Measurements from ENCODE around the gene EIF3K. TPM values are rescaled to one million over a fixed set of nuclear protein-coding genes. Genes with fewer than 3 reads are reported as not detected.

Gene EIF3K
- total RNA-seq, 2 donors from 2014 or later: 303 to 334 TPM

GRCh38 chr19:38683393-38684077 lies 64.5 kb downstream of the EIF3K start:
- Histone ChIP-seq H3K9ac (ENCODE audit: extremely low read depth, low read length, poor library complexity, severe bottlenecking) (peak overlapping the region; percentile 73), H3K27ac (ENCODE audit: low read depth, low read length) (peak overlapping the region; percentile 90), H3K4me1 (ENCODE audit: control insufficient read depth, insufficient read depth, low read length) (peaks cover 31% of the 10 kb centered on the region), H3K4me3 (ENCODE audit: low read length) (no peak overlapping the region), H3K9me3 (ENCODE audit: control insufficient read depth, low read length) (no peaks in the 10 kb centered on the region), H3K27me3 (ENCODE audit: control insufficient read depth, insufficient read depth, low read length, poor library complexity, severe bottlenecking) (no peaks in the 10 kb centered on the region), H3K36me3 (ENCODE audit: control insufficient read depth, insufficient read depth, low read length) (peaks cover 46% of the 10 kb centered on the region)
- peaks cover 52% of the 10 kb centered on the region for H3K4me1 Mint-ChIP-seq
- H3K4me3 Mint-ChIP-seq: peak overlapping the region; percentile 34
- WGBS, 2 experiments (ENCODE audit: insufficient coverage in 1 of 2, insufficient read length in 1 of 2): 40 to 44% methylated on average over 6 to 10 of the region's 10 CpGs
- H3K9me3 Mint-ChIP-seq: peaks cover 4% of the 10 kb centered on the region
- H3K27me3 Mint-ChIP-seq (ENCODE audit: insufficient read depth): no peaks in the 10 kb centered on the region
- DNase-seq: peak; percentile 99
- peaks cover 43% of the 10 kb centered on the region for H3K36me3 Mint-ChIP-seq (ENCODE audit: low read depth)
- peak overlapping the region; percentile 99 for H3K27ac Mint-ChIP-seq
- no peak for TF ChIP-seq CTCF (conservative IDR thresholded peaks at IDR 0.05)

GRCh38 chr19:38684078-38684861 lies 65.3 kb downstream of the EIF3K start:
- no peaks in the 10 kb centered on the region for H3K9me3 ChIP-seq (ENCODE audit: control insufficient read depth, low read length)
- TF ChIP-seq CTCF (conservative IDR thresholded peaks at IDR 0.05): no peak
- Mint-ChIP-seq H3K4me3 (peak overlapping the region; percentile 34), H3K27ac (peak overlapping the region; percentile 99), H3K9me3 (peaks cover 4% of the 10 kb centered on the region), H3K4me1 (peaks cover 49% of the 10 kb centered on the region), H3K27me3 (ENCODE audit: insufficient read depth) (no peaks in the 10 kb centered on the region), H3K36me3 (ENCODE audit: low read depth) (peaks cover 44% of the 10 kb centered on the region)
- peak overlapping the region; percentile 73 for H3K9ac ChIP-seq (ENCODE audit: extremely low read depth, low read length, poor library complexity, severe bottlenecking)
- DNase-seq: peak; percentile 78
- peaks cover 31% of the 10 kb centered on the region for H3K4me1 ChIP-seq (ENCODE audit: control insufficient read depth, insufficient read depth, low read length)
- peak overlapping the region; percentile 90 for H3K27ac ChIP-seq (ENCODE audit: low read depth, low read length)
- 80 to 82% methylated on average over 2 to 7 of the region's 7 CpGs for WGBS, 2 experiments (ENCODE audit: insufficient coverage in 1 of 2, insufficient read length in 1 of 2)
- no peak overlapping the region for H3K4me3 ChIP-seq (ENCODE audit: low read length)
- peaks cover 46% of the 10 kb centered on the region for H3K36me3 ChIP-seq (ENCODE audit: control insufficient read depth, insufficient read depth, low read length)
- H3K27me3 ChIP-seq (ENCODE audit: control insufficient read depth, insufficient read depth, low read length, poor library complexity, severe bottlenecking): no peaks in the 10 kb centered on the region

- DNase-seq: no peak
- H3K27ac Mint-ChIP-seq: peak overlapping the region; percentile 99
- peak overlapping the region; percentile 33 for H3K4me3 Mint-ChIP-seq
- H3K36me3 ChIP-seq (ENCODE audit: control insufficient read depth, insufficient read depth, low read length): peaks cover 51% of the 10 kb centered on the region
- peak overlapping the region; percentile 13 for H3K4me3 ChIP-seq (ENCODE audit: low read length)
- H3K27ac ChIP-seq (ENCODE audit: low read depth, low read length): peak overlapping the region; percentile 10
- H3K4me1 Mint-ChIP-seq: peaks cover 49% of the 10 kb centered on the region
- H3K9me3 Mint-ChIP-seq: peaks cover 4% of the 10 kb centered on the region
- peaks cover 46% of the 10 kb centered on the region for H3K36me3 Mint-ChIP-seq (ENCODE audit: low read depth)
- 85 to 91% methylated on average over 11 to 15 of the region's 15 CpGs for WGBS, 2 experiments (ENCODE audit: insufficient coverage in 1 of 2, insufficient read length in 1 of 2)
- TF ChIP-seq CTCF (conservative IDR thresholded peaks at IDR 0.05): no peak
- H3K27me3 Mint-ChIP-seq (ENCODE audit: insufficient read depth): no peaks in the 10 kb centered on the region
- no peaks in the 10 kb centered on the region for H3K27me3 ChIP-seq (ENCODE audit: control insufficient read depth, insufficient read depth, low read length, poor library complexity, severe bottlenecking)
- H3K9me3 ChIP-seq (ENCODE audit: control insufficient read depth, low read length): no peaks in the 10 kb centered on the region
- H3K9ac ChIP-seq (ENCODE audit: extremely low read depth, low read length, poor library complexity, severe bottlenecking): peak overlapping the region; percentile 35
- peaks cover 31% of the 10 kb centered on the region for H3K4me1 ChIP-seq (ENCODE audit: control insufficient read depth, insufficient read depth, low read length)
Observed at GRCh38 chr19:38684862-38685665, 66.1 kb downstream of the EIF3K start.
